Suprapubic skin (tissue), 4 donors: Measurements from ENCODE around the gene FAM111B.
"Not testable (repeated sequence)": the region's sequence is repeated elsewhere in the genome, so short reads cannot be mapped to it uniquely, and the experiment has no call there.

ENCODE experiments used
- EP300 ChIP-seq: sonication (generic); formaldehyde crosslinking; IDR thresholded peaks from one replicate; pipeline ENCODE4 v1.6.1; 2017; ENCODE audit warnings: antibody characterized with exemption
- POLR2A ChIP-seq, 2 donors: fragments of 450-650 bp; IDR thresholded peaks; one replicate each; pipeline ENCODE4 v1.6.1; 2017; ENCODE audit warnings: antibody characterized with exemption in 2 of 2, mild to moderate bottlenecking in 2 of 2, moderate library complexity in 2 of 2
- POLR2AphosphoS5 ChIP-seq, 3 donors: sonication (generic); formaldehyde crosslinking; IDR thresholded peaks; one replicate each; pipeline ENCODE4 v1.6.1; 2017; ENCODE audit warnings: antibody characterized with exemption in 3 of 3
- TF ChIP-seq, protein P1 (sequence below), 2 donors: fragments of 200-600 bp in 1 of 2; fragments of 450-650 bp in 1 of 2; sonication (generic) in 1 of 2; IDR thresholded peaks; one replicate each; pipeline ENCODE4 v1.5.1; 2016 to 2019; ENCODE audit warnings: antibody characterized with exemption in 2 of 2, mild to moderate bottlenecking in 1 of 2, moderate library complexity in 1 of 2

DNA sequence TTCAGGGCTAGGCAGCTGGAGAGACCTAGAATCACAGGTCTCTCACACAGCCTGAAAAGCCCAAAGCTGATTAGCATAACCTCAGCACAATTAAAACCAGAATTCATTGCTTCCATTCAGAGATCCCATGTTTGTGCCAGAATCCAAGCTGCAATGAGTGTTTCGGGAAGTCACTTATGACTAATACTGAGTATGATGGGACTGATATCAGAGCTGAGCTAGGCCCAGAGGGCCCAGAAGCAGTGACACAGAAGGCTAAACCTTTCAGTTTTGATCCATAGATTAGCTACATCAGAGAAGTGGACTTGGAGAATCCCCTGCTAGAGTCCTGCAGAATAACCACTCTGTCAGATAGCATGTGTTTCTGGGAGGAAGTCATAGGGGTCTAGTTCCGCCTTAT is 26.6 kb upstream of the FAM111B start:
- TF ChIP-seq POLR2A (IDR thresholded peaks at IDR 0.05); POLR2AphosphoS5 (IDR thresholded peaks at IDR 0.05); EP300: not testable (repeated sequence)
- TF ChIP-seq, protein P1, sequence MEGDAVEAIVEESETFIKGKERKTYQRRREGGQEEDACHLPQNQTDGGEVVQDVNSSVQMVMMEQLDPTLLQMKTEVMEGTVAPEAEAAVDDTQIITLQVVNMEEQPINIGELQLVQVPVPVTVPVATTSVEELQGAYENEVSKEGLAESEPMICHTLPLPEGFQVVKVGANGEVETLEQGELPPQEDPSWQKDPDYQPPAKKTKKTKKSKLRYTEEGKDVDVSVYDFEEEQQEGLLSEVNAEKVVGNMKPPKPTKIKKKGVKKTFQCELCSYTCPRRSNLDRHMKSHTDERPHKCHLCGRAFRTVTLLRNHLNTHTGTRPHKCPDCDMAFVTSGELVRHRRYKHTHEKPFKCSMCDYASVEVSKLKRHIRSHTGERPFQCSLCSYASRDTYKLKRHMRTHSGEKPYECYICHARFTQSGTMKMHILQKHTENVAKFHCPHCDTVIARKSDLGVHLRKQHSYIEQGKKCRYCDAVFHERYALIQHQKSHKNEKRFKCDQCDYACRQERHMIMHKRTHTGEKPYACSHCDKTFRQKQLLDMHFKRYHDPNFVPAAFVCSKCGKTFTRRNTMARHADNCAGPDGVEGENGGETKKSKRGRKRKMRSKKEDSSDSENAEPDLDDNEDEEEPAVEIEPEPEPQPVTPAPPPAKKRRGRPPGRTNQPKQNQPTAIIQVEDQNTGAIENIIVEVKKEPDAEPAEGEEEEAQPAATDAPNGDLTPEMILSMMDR (IDR thresholded peaks at IDR 0.05), result not testable (repeated sequence)
